Measurements from ENCODE around the gene CDC42SE2.

Gene CDC42SE2

DNA sequence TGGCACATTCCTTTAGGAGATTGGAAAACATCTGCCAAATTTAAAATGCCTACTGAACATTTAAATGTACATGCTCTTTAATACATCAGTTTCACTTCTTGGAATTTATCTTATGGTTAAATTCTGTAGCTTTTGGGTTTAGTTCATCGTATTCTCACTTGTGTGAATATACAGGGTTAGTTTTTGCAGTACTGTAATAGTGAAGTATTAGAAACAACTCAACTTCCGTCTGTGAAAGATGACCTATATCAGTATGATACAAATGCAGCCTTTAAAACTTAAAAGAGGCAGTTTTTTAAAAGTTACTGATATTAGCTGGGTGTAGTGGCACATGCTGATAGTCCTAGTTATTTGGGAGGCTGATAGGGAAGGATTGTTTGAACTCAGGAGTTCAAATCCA is 57.2 kb downstream of the CDC42SE2 start:
- Histone ChIP-seq H3K27me3 (ENCODE audit: insufficient read depth, poor library complexity, severe bottlenecking) (no peaks in the 10 kb centered on the region), H3K27ac (replicated peaks) (no peak overlapping the region), H3K4me3 (replicated peaks; ENCODE audit: insufficient read depth, low read length) (no peak overlapping the region)
- TF ChIP-seq SPI1 (IDR thresholded peaks at IDR 0.05; ENCODE audit: borderline replicate concordance, low read depth) (no peak), GABPA (IDR thresholded peaks at IDR 0.05; ENCODE audit: low read depth) (no peak), POLR2AphosphoS5 (IDR thresholded peaks at IDR 0.05; ENCODE audit: low read depth) (no peak)
- TF ChIP-seq, protein P1, sequence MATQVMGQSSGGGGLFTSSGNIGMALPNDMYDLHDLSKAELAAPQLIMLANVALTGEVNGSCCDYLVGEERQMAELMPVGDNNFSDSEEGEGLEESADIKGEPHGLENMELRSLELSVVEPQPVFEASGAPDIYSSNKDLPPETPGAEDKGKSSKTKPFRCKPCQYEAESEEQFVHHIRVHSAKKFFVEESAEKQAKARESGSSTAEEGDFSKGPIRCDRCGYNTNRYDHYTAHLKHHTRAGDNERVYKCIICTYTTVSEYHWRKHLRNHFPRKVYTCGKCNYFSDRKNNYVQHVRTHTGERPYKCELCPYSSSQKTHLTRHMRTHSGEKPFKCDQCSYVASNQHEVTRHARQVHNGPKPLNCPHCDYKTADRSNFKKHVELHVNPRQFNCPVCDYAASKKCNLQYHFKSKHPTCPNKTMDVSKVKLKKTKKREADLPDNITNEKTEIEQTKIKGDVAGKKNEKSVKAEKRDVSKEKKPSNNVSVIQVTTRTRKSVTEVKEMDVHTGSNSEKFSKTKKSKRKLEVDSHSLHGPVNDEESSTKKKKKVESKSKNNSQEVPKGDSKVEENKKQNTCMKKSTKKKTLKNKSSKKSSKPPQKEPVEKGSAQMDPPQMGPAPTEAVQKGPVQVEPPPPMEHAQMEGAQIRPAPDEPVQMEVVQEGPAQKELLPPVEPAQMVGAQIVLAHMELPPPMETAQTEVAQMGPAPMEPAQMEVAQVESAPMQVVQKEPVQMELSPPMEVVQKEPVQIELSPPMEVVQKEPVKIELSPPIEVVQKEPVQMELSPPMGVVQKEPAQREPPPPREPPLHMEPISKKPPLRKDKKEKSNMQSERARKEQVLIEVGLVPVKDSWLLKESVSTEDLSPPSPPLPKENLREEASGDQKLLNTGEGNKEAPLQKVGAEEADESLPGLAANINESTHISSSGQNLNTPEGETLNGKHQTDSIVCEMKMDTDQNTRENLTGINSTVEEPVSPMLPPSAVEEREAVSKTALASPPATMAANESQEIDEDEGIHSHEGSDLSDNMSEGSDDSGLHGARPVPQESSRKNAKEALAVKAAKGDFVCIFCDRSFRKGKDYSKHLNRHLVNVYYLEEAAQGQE (IDR thresholded peaks at IDR 0.05; ENCODE audit: insufficient replicate concordance, low read depth): no peak
- TF ChIP-seq, protein P2, sequence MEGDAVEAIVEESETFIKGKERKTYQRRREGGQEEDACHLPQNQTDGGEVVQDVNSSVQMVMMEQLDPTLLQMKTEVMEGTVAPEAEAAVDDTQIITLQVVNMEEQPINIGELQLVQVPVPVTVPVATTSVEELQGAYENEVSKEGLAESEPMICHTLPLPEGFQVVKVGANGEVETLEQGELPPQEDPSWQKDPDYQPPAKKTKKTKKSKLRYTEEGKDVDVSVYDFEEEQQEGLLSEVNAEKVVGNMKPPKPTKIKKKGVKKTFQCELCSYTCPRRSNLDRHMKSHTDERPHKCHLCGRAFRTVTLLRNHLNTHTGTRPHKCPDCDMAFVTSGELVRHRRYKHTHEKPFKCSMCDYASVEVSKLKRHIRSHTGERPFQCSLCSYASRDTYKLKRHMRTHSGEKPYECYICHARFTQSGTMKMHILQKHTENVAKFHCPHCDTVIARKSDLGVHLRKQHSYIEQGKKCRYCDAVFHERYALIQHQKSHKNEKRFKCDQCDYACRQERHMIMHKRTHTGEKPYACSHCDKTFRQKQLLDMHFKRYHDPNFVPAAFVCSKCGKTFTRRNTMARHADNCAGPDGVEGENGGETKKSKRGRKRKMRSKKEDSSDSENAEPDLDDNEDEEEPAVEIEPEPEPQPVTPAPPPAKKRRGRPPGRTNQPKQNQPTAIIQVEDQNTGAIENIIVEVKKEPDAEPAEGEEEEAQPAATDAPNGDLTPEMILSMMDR (IDR thresholded peaks at IDR 0.05; ENCODE audit: insufficient read depth, low read length): no peak
- no peak for DNase-seq (ENCODE audit: low read depth in 1 of 2, low spot score in 1 of 2)

DNA sequence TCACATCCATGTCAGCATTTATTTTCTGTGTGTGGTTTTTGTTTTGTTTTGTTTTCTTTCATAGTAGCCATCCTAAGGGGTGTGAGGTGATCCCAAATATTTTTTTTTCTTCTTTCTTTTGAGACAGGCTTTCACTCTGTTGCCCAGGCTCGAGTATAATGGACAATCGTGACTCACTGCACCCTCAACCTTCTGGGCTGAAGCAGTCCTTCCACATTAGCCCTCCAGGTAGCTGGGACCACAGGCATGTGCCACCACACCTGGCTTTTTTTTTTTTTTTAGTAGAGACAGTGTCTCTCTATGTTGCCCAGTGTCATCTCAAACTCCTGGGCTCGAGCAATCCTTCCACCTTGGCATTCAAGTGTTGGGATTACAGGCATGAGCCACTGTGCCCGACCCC is 59.1 kb downstream of the CDC42SE2 start:
- no peak for DNase-seq (ENCODE audit: low read depth in 1 of 2, low spot score in 1 of 2)
- H3K4me3 ChIP-seq (replicated peaks; ENCODE audit: insufficient read depth, low read length): no peak overlapping the region

DNA sequence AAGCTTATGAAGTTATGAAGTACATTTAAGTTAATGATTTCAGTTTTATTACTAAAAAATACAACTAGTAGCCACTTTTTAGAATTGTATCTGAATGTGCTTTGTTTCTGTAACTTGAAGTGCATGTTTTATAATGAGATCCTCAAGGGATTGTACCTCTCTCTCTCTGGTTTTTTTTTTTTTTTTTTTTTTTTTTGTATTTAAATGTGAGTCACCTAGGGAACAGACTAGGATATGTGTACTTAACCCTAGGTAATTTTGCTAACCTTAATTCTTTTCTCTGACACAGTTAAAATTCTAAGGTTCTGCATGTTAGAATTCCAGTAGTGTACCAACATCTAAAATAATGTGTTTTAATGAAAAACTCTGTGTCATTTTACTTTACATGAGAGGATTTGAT is 59.5 kb downstream of the CDC42SE2 start:
- DNase-seq (ENCODE audit: low read depth in 1 of 2, low spot score in 1 of 2): no peak
- TF ChIP-seq POLR2AphosphoS5 (IDR thresholded peaks at IDR 0.05; ENCODE audit: low read depth): no peak
- TF ChIP-seq, protein P1 (IDR thresholded peaks at IDR 0.05; ENCODE audit: insufficient replicate concordance, low read depth): no peak
- TF ChIP-seq SPI1 (IDR thresholded peaks at IDR 0.05; ENCODE audit: borderline replicate concordance, low read depth): no peak
- TF ChIP-seq, protein P2 (IDR thresholded peaks at IDR 0.05; ENCODE audit: insufficient read depth, low read length): no peak
- no peak for TF ChIP-seq GABPA (IDR thresholded peaks at IDR 0.05; ENCODE audit: low read depth)

More for the DNA sequence above, 59.1 kb downstream of the CDC42SE2 start:
- no peak overlapping the region for H3K27ac ChIP-seq (replicated peaks)
- H3K27me3 ChIP-seq (ENCODE audit: insufficient read depth, poor library complexity, severe bottlenecking): no peaks in the 10 kb centered on the region
- TF ChIP-seq, protein P1 (IDR thresholded peaks at IDR 0.05; ENCODE audit: insufficient replicate concordance, low read depth): no peak
- TF ChIP-seq GABPA (IDR thresholded peaks at IDR 0.05; ENCODE audit: low read depth) (no peak), SPI1 (IDR thresholded peaks at IDR 0.05; ENCODE audit: borderline replicate concordance, low read depth) (no peak), POLR2AphosphoS5 (IDR thresholded peaks at IDR 0.05; ENCODE audit: low read depth) (no peak)
- TF ChIP-seq, protein P2 (IDR thresholded peaks at IDR 0.05; ENCODE audit: insufficient read depth, low read length): no peak

More for the DNA sequence above, 59.5 kb downstream of the CDC42SE2 start:
- Histone ChIP-seq H3K4me3 (replicated peaks; ENCODE audit: insufficient read depth, low read length) (no peak overlapping the region), H3K27ac (replicated peaks) (no peak overlapping the region), H3K27me3 (ENCODE audit: insufficient read depth, poor library complexity, severe bottlenecking) (no peaks in the 10 kb centered on the region)
